CD14-positive monocyte (primary cell): ENCODE data around the gene EYS. TPM values are rescaled to one million over a fixed set of nuclear protein-coding genes. Genes with fewer than 3 reads are reported as not detected.
"Not testable (repeated sequence)": the region's sequence is repeated elsewhere in the genome, so short reads cannot be mapped to it uniquely, and the experiment has no call there.

Source experiments
- DNase-seq, 3 donors: peaks; one replicate each; pipeline ENCODE4 v3.0.0-alpha.2; 2011 to 2022
- H2AFZ ChIP-seq: 2 replicates; pipeline ENCODE4 v1.6.0; 2012; ENCODE audit warnings: mild to moderate bottlenecking, low read depth, low read length, inconsistent platforms; ENCODE audit not compliant: insufficient read depth, poor library complexity, severe bottlenecking
- H3K27ac ChIP-seq, 2 donors: 1 replicate in 1 of 2; 2 replicates in 1 of 2; pipeline ENCODE4 v1.5.1; 2012 to 2013; ENCODE audit warnings: low read length in 2 of 2, control low read depth in 1 of 2, inconsistent platforms in 1 of 2, low read depth in 1 of 2, mild to moderate bottlenecking in 1 of 2
- H3K27me3 ChIP-seq, 2 donors: one replicate each; pipeline versions ENCODE4 v1.6.0 to v1.6.1; 2011 to 2013; ENCODE audit warnings: low read length in 2 of 2; ENCODE audit not compliant: control insufficient read depth in 2 of 2, insufficient read depth in 2 of 2
- H3K36me3 ChIP-seq, 2 donors: replicated peaks in 1 of 2; 1 replicate in 1 of 2; 2 replicates in 1 of 2; pipeline versions ENCODE4 v1.5.1 to v1.6.1; 2012 to 2013; ENCODE audit warnings: low read length in 2 of 2, control low read depth in 1 of 2, inconsistent platforms in 1 of 2, mild to moderate bottlenecking in 1 of 2; ENCODE audit not compliant: insufficient read depth in 2 of 2, control insufficient read depth in 1 of 2
- H3K4me1 ChIP-seq, 2 donors: 1 replicate in 1 of 2; 2 replicates in 1 of 2; pipeline versions ENCODE4 v1.5.1 to v1.6.1; 2012 to 2013; ENCODE audit warnings: low read length in 2 of 2, control low read depth in 1 of 2, inconsistent platforms in 1 of 2, mild to moderate bottlenecking in 1 of 2, moderate library complexity in 1 of 2; ENCODE audit not compliant: insufficient read depth in 2 of 2, control insufficient read depth in 1 of 2
- H3K4me2 ChIP-seq: replicated peaks from 2 replicates; pipeline ENCODE3; 2012; ENCODE audit warnings: low read length, moderate library complexity, mild to moderate bottlenecking; ENCODE audit not compliant: poor library complexity, severe bottlenecking; ENCODE audit errors: extremely low read depth
- H3K4me3 ChIP-seq, 3 experiments: fragments of 200-600 bp in 1 of 3; sonication (generic) in 1 of 3; replicated peaks in 1 of 3; 1 replicate in 2 of 3; 2 replicates in 1 of 3; pipeline ENCODE4 v1.5.1; 2011 to 2013; ENCODE audit warnings: low read length in 3 of 3, mild to moderate bottlenecking in 3 of 3, control low read depth in 2 of 3, low read depth in 2 of 3, inconsistent platforms in 1 of 3, moderate library complexity in 1 of 3
- H3K79me2 ChIP-seq: 2 replicates; pipeline ENCODE4 v1.6.0; 2012; ENCODE audit warnings: mild to moderate bottlenecking, control low read depth, inconsistent platforms, low read length, moderate library complexity; ENCODE audit not compliant: insufficient read depth
- H3K9ac ChIP-seq: 2 replicates; pipeline ENCODE4 v1.6.0; 2017; ENCODE audit warnings: low read length, mild to moderate bottlenecking; ENCODE audit not compliant: insufficient read depth, poor library complexity, severe bottlenecking
- H3K9me3 ChIP-seq, 2 donors: replicated peaks in 1 of 2; 1 replicate in 1 of 2; 2 replicates in 1 of 2; pipeline versions ENCODE4 v1.5.1 to v1.6.1; 2012 to 2013; ENCODE audit warnings: low read length in 2 of 2, control low read depth in 1 of 2; ENCODE audit not compliant: control insufficient read depth in 1 of 2, insufficient read depth in 1 of 2
- H4K20me1 ChIP-seq: 2 replicates; pipeline ENCODE4 v1.6.0; 2012; ENCODE audit warnings: mild to moderate bottlenecking, low read length, control low read depth, moderate library complexity; ENCODE audit not compliant: insufficient read depth
- H3K27ac Mint-ChIP-seq, 7 donors: one replicate each; pipeline ENCODE4 v1.8.0; 2020; ENCODE audit warnings: mild to moderate bottlenecking in 7 of 7, mixed read lengths in 7 of 7, moderate library complexity in 6 of 7, inconsistent platforms in 2 of 7
- H3K27me3 Mint-ChIP-seq, 3 donors: one replicate each; pipeline ENCODE4 v1.8.0; 2021 to 2022; ENCODE audit warnings: low read depth in 3 of 3, mild to moderate bottlenecking in 3 of 3, mixed read lengths in 3 of 3, moderate library complexity in 3 of 3, inconsistent platforms in 1 of 3
- H3K36me3 Mint-ChIP-seq, 2 donors: one replicate each; pipeline ENCODE4 v1.8.0; 2020; ENCODE audit warnings: mixed read lengths in 2 of 2, inconsistent platforms in 1 of 2, mild to moderate bottlenecking in 1 of 2
- H3K4me1 Mint-ChIP-seq: one replicate; pipeline ENCODE4 v1.8.0; 2020; ENCODE audit warnings: mild to moderate bottlenecking, mixed read lengths
- H3K4me3 Mint-ChIP-seq, 2 donors: one replicate each; pipeline ENCODE4 v1.8.0; 2020; ENCODE audit warnings: mild to moderate bottlenecking in 2 of 2, mixed read lengths in 2 of 2, moderate library complexity in 1 of 2
- H3K9me3 Mint-ChIP-seq, 7 donors: one replicate each; pipeline ENCODE4 v1.8.0; 2020 to 2022; ENCODE audit warnings: mixed read lengths in 7 of 7, mild to moderate bottlenecking in 6 of 7, moderate library complexity in 6 of 7, inconsistent platforms in 2 of 7
- CTCF ChIP-seq: fragments of 200-600 bp; IDR thresholded peaks from one replicate; pipeline ENCODE4 v1.8.0; 2022; ENCODE audit warnings: antibody characterized with exemption, mild to moderate bottlenecking
- WGBS: methylation state at CpG from one replicate; pipeline ENCODE4 v1.1.5; 2013; ENCODE audit warnings: missing lambda C conversion rate; ENCODE audit not compliant: insufficient coverage; 5-methylcytosine and 5-hydroxymethylcytosine counted together
- intact Hi-C, 2 donors: fragments of 100-400 bp; cut with micrococcal nuclease; formaldehyde crosslinking; loops; one replicate each; pipeline versions ENCODE4 v1.15.0 to v1.15.1; 2023
- polyA plus RNA-seq, 3 donors: library from polyadenylated mRNA; depleted of rRNA in 1 of 3; unstranded in 2 of 3; stranded (reverse) in 1 of 3; fragments of 300-500 nt in 2 of 3; fragments of >200 nt in 1 of 3; fragmentation: Illumina TruSeq in 2 of 3; gene quantifications; 1 replicate in 2 of 3; 2 replicates in 1 of 3; pipeline ENCODE4 v1.2.3, GENCODE V29; 2012 to 2021

The EYS gene
- polyA plus RNA-seq, 3 donors = 0.01 to 0.03 TPM; not detected in 1

GRCh38 chr6:63963769-63964315 is 1743.2 kb downstream of the EYS start:
- no peak overlapping the region for H3K4me3 ChIP-seq
- H3K9ac ChIP-seq = no peak overlapping the region
- H3K36me3 Mint-ChIP-seq = no peaks in the 10 kb centered on the region
- H3K9me3 Mint-ChIP-seq = peaks cover 0 to 10% (median 4%) of the 10 kb centered on the region in 7 donors
- no peak overlapping the region for H2AFZ ChIP-seq
- H3K27me3 Mint-ChIP-seq = peaks cover 0 to 3% (median 1%) of the 10 kb centered on the region in 3 donors
- H3K4me3 Mint-ChIP-seq = no peak overlapping the region
- H3K9me3 ChIP-seq = peaks cover 0 to 4% of the 10 kb centered on the region in 2 donors
- intact Hi-C loops = no loop called here
- H3K4me1 ChIP-seq = no peaks in the 10 kb centered on the region
- H3K4me1 Mint-ChIP-seq = no peaks in the 10 kb centered on the region
- TF ChIP-seq CTCF = no peak
- no peak overlapping the region for H3K27ac ChIP-seq
- DNase-seq = no peak
- H4K20me1 ChIP-seq = no peaks in the 10 kb centered on the region
- H3K79me2 ChIP-seq = no peaks in the 10 kb centered on the region
- no peaks in the 10 kb centered on the region for H3K36me3 ChIP-seq
- no peak overlapping the region for H3K4me2 ChIP-seq
- H3K27ac Mint-ChIP-seq = no peak overlapping the region
- H3K27me3 ChIP-seq = no peaks in the 10 kb centered on the region

GRCh38 chr6:63953336-63954021 is 1753.5 kb downstream of the EYS start:
- H3K36me3 Mint-ChIP-seq, H3K4me1 Mint-ChIP-seq, H3K27ac Mint-ChIP-seq, H3K27me3 Mint-ChIP-seq, H3K79me2 ChIP-seq, H3K27ac ChIP-seq, H3K4me3 Mint-ChIP-seq, H3K27me3 ChIP-seq, H3K9me3 ChIP-seq, H3K9me3 Mint-ChIP-seq, H3K4me3 ChIP-seq, intact Hi-C loops, H3K36me3 ChIP-seq, H3K4me1 ChIP-seq, H3K4me2 ChIP-seq, H4K20me1 ChIP-seq, H3K9ac ChIP-seq, H2AFZ ChIP-seq, DNase-seq: not testable (repeated sequence)
- 55% methylated on average over 3 of the region's 3 CpGs for WGBS
